K562 (cell line): Measurements from ENCODE around the gene IFT81. TPM values are rescaled to one million over a fixed set of nuclear protein-coding genes. Genes with fewer than 3 reads are reported as not detected.

Source experiments
- DPF2 ChIP-seq: fragments of 450-650 bp; IDR thresholded peaks from 2 replicates; pipeline ENCODE4 v1.6.1; 2016
- ELF4 ChIP-seq: fragments of 450-650 bp; formaldehyde crosslinking; IDR thresholded peaks from 2 replicates; pipeline ENCODE4 v1.4.0; 2022; ENCODE audit warnings: missing genetic modification characterization
- FOSL1 ChIP-seq: fragments of 200-800 bp; sonication (Bioruptor generic); conservative IDR thresholded peaks from 2 replicates; pipeline ENCODE4 v1.6.1; 2016; ENCODE audit warnings: missing genetic modification characterization, missing compliant biosample characterization
- FOXA3 ChIP-seq, 2 experiments: fragments of 450-650 bp in 1 of 2; sonication (generic) in 1 of 2; formaldehyde crosslinking; IDR thresholded peaks in 1 of 2; conservative IDR thresholded peaks in 1 of 2; 2 replicates each; pipeline versions ENCODE4 v1.4.0 to v1.8.0; 2020 to 2022; ENCODE audit warnings: mild to moderate bottlenecking in 2 of 2, missing genetic modification reagents in 1 of 2
- MECOM ChIP-seq: fragments of 250-450 bp; sonication (Bioruptor Pico); IDR thresholded peaks from 2 replicates; pipeline ENCODE4 v1.8.0; 2022; ENCODE audit warnings: inconsistent platforms
- MTA2 ChIP-seq: fragments of 450-650 bp; IDR thresholded peaks from 2 replicates; pipeline ENCODE4 v1.6.1; 2016; ENCODE audit warnings: low read depth
- MTF1 ChIP-seq: fragments of 250-450 bp; sonication (Bioruptor Pico); IDR thresholded peaks from 2 replicates; pipeline ENCODE4 v1.9.0; 2021; ENCODE audit warnings: moderate library complexity, mild to moderate bottlenecking, inconsistent platforms, borderline replicate concordance
- OTX1 ChIP-seq: fragments of 450-650 bp; formaldehyde crosslinking; IDR thresholded peaks from 2 replicates; pipeline ENCODE4 v1.4.0; 2022; ENCODE audit warnings: mild to moderate bottlenecking
- POLR2B ChIP-seq: fragments of 450-650 bp; IDR thresholded peaks from 2 replicates; pipeline ENCODE4 v1.6.1; 2018; ENCODE audit warnings: low read depth; ENCODE audit not compliant: partially characterized antibody
- SMARCA4 ChIP-seq: fragments of 450-650 bp; IDR thresholded peaks from 2 replicates; pipeline ENCODE4 v1.6.1; 2016
- SRF ChIP-seq, 2 experiments: fragments of 250-450, 450-650 bp in 1 of 2; sonication (Bioruptor Pico) in 1 of 2; sonication (generic) in 1 of 2; formaldehyde crosslinking; IDR thresholded peaks; 2 replicates each; pipeline versions ENCODE4 v1.5.0 to v1.5.1; 2020 to 2022; ENCODE audit warnings: mild to moderate bottlenecking in 1 of 2, missing genetic modification reagents in 1 of 2
- TAL1 ChIP-seq: fragments of 450-650 bp; IDR thresholded peaks from 2 replicates; pipeline ENCODE4 v1.6.1; 2016; ENCODE audit warnings: mild to moderate bottlenecking
- TEAD4 ChIP-seq, 2 experiments: sonication (generic) in 1 of 2; formaldehyde crosslinking in 1 of 2; IDR thresholded peaks; 2 replicates each; pipeline versions ENCODE4 v1.6.1 to v1.8.0; 2012 to 2022; ENCODE audit warnings: borderline replicate concordance in 1 of 2, inconsistent platforms in 1 of 2, low read length in 1 of 2, mild to moderate bottlenecking in 1 of 2, missing genetic modification reagents in 1 of 2
- TRIM24 ChIP-seq, 2 experiments: fragments of 450-650 bp; IDR thresholded peaks; 2 replicates each; pipeline ENCODE4 v1.6.1; 2016
- ZKSCAN1 ChIP-seq: fragments of 150-350 bp; IDR thresholded peaks from 2 replicates; pipeline ENCODE4 v1.6.1; 2016; ENCODE audit warnings: low read depth, low read length
- ZNF311 ChIP-seq: fragments of 250-450 bp; sonication (Bioruptor Pico); IDR thresholded peaks from 2 replicates; pipeline ENCODE4 v1.4.0; 2020; ENCODE audit warnings: mild to moderate bottlenecking, moderate library complexity
- polyA plus RNA-seq, 8 experiments: library from polyadenylated mRNA; depleted of rRNA in 4 of 8; stranded (reverse) in 5 of 8; unstranded in 3 of 8; fragments of >200 nt; fragmentation: Nextera tagmentation in 2 of 8; fragmentation: Illumina TruSeq in 1 of 8; extraction: Ambion mirVana in 2 of 8; extraction: Trizol in 1 of 8; gene quantifications; 2 replicates each; pipeline versions ENCODE4 v1.2.1 to v1.2.3, GENCODE V29; 2011 to 2014; ENCODE audit warnings: inconsistent platforms in 1 of 8, missing spikeins in 1 of 8
- total RNA-seq, 7 experiments: library from RNA; depleted of rRNA in 6 of 7; stranded (reverse); fragments of >200 nt in 6 of 7; fragmentation: Illumina TruSeq in 2 of 7; extraction: Trizol in 2 of 7; gene quantifications; 2 replicates each; pipeline versions ENCODE4 v1.2.1 to v1.2.3, GENCODE V29; 2011 to 2021; ENCODE audit warnings: low replicate concordance in 1 of 7
- TF ChIP-seq, protein P1 (sequence below): fragments of 200-800 bp; sonication (Bioruptor generic); IDR thresholded peaks from 2 replicates; pipeline ENCODE4 v1.6.1; 2016; ENCODE audit warnings: missing genetic modification characterization, missing compliant biosample characterization
- TF ChIP-seq, protein P2 (sequence below), 2 experiments: fragments of 200-800 bp in 1 of 2; sonication (Bioruptor generic) in 1 of 2; sonication (generic) in 1 of 2; formaldehyde crosslinking in 1 of 2; IDR thresholded peaks in 1 of 2; conservative IDR thresholded peaks in 1 of 2; 2 replicates each; pipeline versions ENCODE4 v1.5.0 to v1.6.1; 2016 to 2020; ENCODE audit warnings: missing compliant biosample characterization in 1 of 2, missing genetic modification characterization in 1 of 2, missing genetic modification reagents in 1 of 2
- TF ChIP-seq, protein P3 (sequence below): fragments of 200-800 bp; sonication (Bioruptor generic); IDR thresholded peaks from 2 replicates; pipeline ENCODE4 v1.6.1; 2017; ENCODE audit warnings: missing genetic modification characterization, missing compliant biosample characterization

Gene IFT81
- total and polyA plus RNA-seq, 9 of the 15 experiments (the other 6 are each of a cell fraction or from before 2014, with no cell fraction given): 2.8 to 11.9 (median 7.9) TPM

DNA sequence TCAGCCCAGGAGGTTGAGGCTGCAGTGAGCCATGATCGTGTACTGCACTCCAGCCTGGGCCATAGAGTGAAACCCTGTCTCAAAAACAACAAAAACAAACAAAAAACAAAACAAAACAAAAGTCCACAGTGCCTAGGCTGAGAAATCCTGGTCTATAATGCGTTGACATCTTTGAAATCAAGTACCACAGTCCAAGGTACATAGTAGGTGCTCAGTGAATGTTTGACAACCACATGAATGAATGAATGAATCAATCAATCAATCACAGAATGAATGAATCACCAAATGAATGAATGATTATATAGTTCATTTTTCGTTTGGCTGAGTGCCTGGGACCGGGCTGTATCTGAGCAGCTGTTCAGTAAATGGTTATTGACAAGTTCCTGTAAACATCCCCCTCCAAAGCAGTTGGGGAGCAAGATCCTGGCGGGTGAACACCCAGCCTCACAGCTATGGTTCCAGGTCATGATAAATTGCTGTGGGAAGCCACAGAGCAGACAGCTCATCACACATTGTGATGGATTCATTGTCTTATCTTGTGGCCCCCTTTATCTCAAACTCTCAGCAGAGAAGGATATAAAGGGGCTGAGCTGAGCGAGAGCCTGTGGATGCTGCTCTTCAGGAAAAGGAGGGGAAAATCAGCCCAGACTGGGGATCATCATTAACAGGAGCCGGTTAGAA lies 30.4 kb upstream of the IFT81 start (continued):
- peak in 1 of 2 experiments; percentile 33; a peak in 1 of 4 replicates for TF ChIP-seq TRIM24 (IDR thresholded peaks at IDR 0.05)
- TF ChIP-seq FOXA3 (CRISPR knock-in tag; conservative IDR thresholded peaks at IDR 0.05 in 1 of 2, IDR thresholded peaks at IDR 0.05 in 1 of 2): peak; percentile 67 to 74; a peak in 3 of 4 replicates
- no peak for TF ChIP-seq POLR2B
- no peak for TF ChIP-seq OTX1
- peak; percentile 84; the same call in 1 of the 2 replicates for TF ChIP-seq ELF4 (CRISPR knock-in tag)
- no peak for TF ChIP-seq MTF1 (CRISPR knock-in tag)
- TF ChIP-seq MTA2: peak; percentile 33; the same call in 1 of the 2 replicates
- peak; percentile 98 for TF ChIP-seq MECOM (CRISPR knock-in tag)
- TF ChIP-seq FOSL1: peak; percentile 81
- TF ChIP-seq SMARCA4: peak; percentile 78
- TF ChIP-seq, protein P1, sequence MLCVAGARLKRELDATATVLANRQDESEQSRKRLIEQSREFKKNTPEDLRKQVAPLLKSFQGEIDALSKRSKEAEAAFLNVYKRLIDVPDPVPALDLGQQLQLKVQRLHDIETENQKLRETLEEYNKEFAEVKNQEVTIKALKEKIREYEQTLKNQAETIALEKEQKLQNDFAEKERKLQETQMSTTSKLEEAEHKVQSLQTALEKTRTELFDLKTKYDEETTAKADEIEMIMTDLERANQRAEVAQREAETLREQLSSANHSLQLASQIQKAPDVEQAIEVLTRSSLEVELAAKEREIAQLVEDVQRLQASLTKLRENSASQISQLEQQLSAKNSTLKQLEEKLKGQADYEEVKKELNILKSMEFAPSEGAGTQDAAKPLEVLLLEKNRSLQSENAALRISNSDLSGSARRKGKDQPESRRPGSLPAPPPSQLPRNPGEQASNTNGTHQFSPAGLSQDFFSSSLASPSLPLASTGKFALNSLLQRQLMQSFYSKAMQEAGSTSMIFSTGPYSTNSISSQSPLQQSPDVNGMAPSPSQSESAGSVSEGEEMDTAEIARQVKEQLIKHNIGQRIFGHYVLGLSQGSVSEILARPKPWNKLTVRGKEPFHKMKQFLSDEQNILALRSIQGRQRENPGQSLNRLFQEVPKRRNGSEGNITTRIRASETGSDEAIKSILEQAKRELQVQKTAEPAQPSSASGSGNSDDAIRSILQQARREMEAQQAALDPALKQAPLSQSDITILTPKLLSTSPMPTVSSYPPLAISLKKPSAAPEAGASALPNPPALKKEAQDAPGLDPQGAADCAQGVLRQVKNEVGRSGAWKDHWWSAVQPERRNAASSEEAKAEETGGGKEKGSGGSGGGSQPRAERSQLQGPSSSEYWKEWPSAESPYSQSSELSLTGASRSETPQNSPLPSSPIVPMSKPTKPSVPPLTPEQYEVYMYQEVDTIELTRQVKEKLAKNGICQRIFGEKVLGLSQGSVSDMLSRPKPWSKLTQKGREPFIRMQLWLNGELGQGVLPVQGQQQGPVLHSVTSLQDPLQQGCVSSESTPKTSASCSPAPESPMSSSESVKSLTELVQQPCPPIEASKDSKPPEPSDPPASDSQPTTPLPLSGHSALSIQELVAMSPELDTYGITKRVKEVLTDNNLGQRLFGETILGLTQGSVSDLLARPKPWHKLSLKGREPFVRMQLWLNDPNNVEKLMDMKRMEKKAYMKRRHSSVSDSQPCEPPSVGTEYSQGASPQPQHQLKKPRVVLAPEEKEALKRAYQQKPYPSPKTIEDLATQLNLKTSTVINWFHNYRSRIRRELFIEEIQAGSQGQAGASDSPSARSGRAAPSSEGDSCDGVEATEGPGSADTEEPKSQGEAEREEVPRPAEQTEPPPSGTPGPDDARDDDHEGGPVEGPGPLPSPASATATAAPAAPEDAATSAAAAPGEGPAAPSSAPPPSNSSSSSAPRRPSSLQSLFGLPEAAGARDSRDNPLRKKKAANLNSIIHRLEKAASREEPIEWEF (CRISPR knock-in tag): peak; percentile 36; the same call in 1 of the 2 replicates
- TF ChIP-seq, protein P2, sequence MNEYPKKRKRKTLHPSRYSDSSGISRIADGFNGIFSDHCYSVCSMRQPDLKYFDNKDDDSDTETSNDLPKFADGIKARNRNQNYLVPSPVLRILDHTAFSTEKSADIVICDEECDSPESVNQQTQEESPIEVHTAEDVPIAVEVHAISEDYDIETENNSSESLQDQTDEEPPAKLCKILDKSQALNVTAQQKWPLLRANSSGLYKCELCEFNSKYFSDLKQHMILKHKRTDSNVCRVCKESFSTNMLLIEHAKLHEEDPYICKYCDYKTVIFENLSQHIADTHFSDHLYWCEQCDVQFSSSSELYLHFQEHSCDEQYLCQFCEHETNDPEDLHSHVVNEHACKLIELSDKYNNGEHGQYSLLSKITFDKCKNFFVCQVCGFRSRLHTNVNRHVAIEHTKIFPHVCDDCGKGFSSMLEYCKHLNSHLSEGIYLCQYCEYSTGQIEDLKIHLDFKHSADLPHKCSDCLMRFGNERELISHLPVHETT (CRISPR knock-in tag; conservative IDR thresholded peaks at IDR 0.05 in 1 of 2, IDR thresholded peaks at IDR 0.05 in 1 of 2): 0 out of 4 replicates have a peak, but pooled peaks of 1 of the 2 experiments have one; percentile 36
- TF ChIP-seq SRF (CRISPR knock-in tag; IDR thresholded peaks at IDR 0.05): no peak
- peak; percentile 65; the same call in 1 of the 2 replicates for TF ChIP-seq TAL1
- peak; percentile 74; the same call in 1 of the 2 replicates for TF ChIP-seq ZKSCAN1
- TF ChIP-seq ZNF311 (CRISPR knock-in tag): 0 out of 2 replicates have a peak, but pooled peaks have one; percentile 33
- TF ChIP-seq, protein P3, sequence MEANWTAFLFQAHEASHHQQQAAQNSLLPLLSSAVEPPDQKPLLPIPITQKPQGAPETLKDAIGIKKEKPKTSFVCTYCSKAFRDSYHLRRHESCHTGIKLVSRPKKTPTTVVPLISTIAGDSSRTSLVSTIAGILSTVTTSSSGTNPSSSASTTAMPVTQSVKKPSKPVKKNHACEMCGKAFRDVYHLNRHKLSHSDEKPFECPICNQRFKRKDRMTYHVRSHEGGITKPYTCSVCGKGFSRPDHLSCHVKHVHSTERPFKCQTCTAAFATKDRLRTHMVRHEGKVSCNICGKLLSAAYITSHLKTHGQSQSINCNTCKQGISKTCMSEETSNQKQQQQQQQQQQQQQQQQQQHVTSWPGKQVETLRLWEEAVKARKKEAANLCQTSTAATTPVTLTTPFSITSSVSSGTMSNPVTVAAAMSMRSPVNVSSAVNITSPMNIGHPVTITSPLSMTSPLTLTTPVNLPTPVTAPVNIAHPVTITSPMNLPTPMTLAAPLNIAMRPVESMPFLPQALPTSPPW (CRISPR knock-in tag): peak; percentile 76
- TF ChIP-seq DPF2: peak; percentile 67
- peak; percentile 87 for TF ChIP-seq TEAD4 (IDR thresholded peaks at IDR 0.05; ENCODE audit: low read length)
- TF ChIP-seq TEAD4 (CRISPR knock-in tag; IDR thresholded peaks at IDR 0.05; ENCODE audit: borderline replicate concordance): no peak
